Aorta (tissue), 5 donors: ENCODE measurements around the gene KRCC1. TPM values are rescaled to one million over a fixed set of nuclear protein-coding genes. Genes with fewer than 3 reads are reported as not detected.
"Not testable (repeated sequence)": the region's sequence is repeated elsewhere in the genome, so short reads cannot be mapped to it uniquely, and the experiment has no call there.

ENCODE experiments used
- ATAC-seq: fragments of 200-7000 bp; cut with Tn5 transposase; one replicate; pipeline ENCODE4 v1.9.1; 2022; ENCODE audit warnings: moderate library complexity; ENCODE audit not compliant: low FRiP score
- DNase-seq, 2 donors: peaks; one replicate each; pipeline ENCODE4 v3.0.0-alpha.2; 2020
- H3K27ac ChIP-seq, 2 donors: one replicate each; pipeline ENCODE4 v1.5.1; 2013; ENCODE audit warnings: low read length in 2 of 2, mild to moderate bottlenecking in 2 of 2, moderate library complexity in 2 of 2, control low read depth in 1 of 2, inconsistent platforms in 1 of 2, low read depth in 1 of 2
- H3K27me3 ChIP-seq, 2 donors: one replicate each; pipeline ENCODE4 v1.6.1; 2013; ENCODE audit warnings: control low read depth in 1 of 2, low read length in 1 of 2, mild to moderate bottlenecking in 1 of 2, moderate library complexity in 1 of 2; ENCODE audit not compliant: insufficient read depth in 2 of 2, control insufficient read depth in 1 of 2
- H3K36me3 ChIP-seq, 2 donors: one replicate each; pipeline ENCODE4 v1.6.1; 2013; ENCODE audit warnings: control low read depth in 1 of 2, low read length in 1 of 2, mild to moderate bottlenecking in 1 of 2; ENCODE audit not compliant: insufficient read depth in 2 of 2, control insufficient read depth in 1 of 2
- H3K4me1 ChIP-seq, 2 donors: one replicate each; pipeline ENCODE4 v1.6.1; 2013; ENCODE audit warnings: low read length in 2 of 2, control low read depth in 1 of 2, mild to moderate bottlenecking in 1 of 2, moderate library complexity in 1 of 2; ENCODE audit not compliant: insufficient read depth in 2 of 2, control insufficient read depth in 1 of 2
- H3K4me3 ChIP-seq, 2 donors: one replicate each; pipeline ENCODE4 v1.5.1; 2013; ENCODE audit warnings: low read length in 2 of 2, control low read depth in 1 of 2, mild to moderate bottlenecking in 1 of 2
- H3K9me3 ChIP-seq: one replicate; pipeline ENCODE4 v1.6.1; 2013; ENCODE audit warnings: mild to moderate bottlenecking, low read length; ENCODE audit not compliant: control insufficient read depth
- WGBS, 2 donors: extraction: QIAGEN DNeasy Blood & Tissue Kit; methylation state at CpG; one replicate each; pipeline ENCODE4 v1.1.7; 2013; 5-methylcytosine and 5-hydroxymethylcytosine counted together
- intact Hi-C, 2 donors: fragments of 100-400 bp; cut with DNase I; formaldehyde crosslinking; loops; one replicate each; pipeline versions ENCODE4 v1.14.2 to v1.15.0; 2022
- polyA plus RNA-seq, 2 donors: library from polyadenylated mRNA; stranded (reverse); fragments of 200-250 nt; gene quantifications; one replicate each; pipeline ENCODE4 v1.2.3, GENCODE V29; 2013
- total RNA-seq, 2 donors: library from RNA; stranded (reverse); fragmentation: NEBNext Ultra II Directional; extraction: Animal tissue kit (Norgen Biotek cat#: 25700); gene quantifications; one replicate each; pipeline ENCODE4 v1.2.1, GENCODE V29; 2021
- donor health status: healthy with polysubstance abuse.
- donor health status: Bipolar disorder and iron deficiency.
- donor health status: DM: no; HTN: no; CAD: no.
- donor health status: DM: no; HTN: no; CAD: no.
- donor health status: DM: yes; HTN: yes; CAD: no.

The KRCC1 gene
- total and polyA plus RNA-seq, 4 donors, result 16.0 to 35.6 (median 24.6) TPM

DNA sequence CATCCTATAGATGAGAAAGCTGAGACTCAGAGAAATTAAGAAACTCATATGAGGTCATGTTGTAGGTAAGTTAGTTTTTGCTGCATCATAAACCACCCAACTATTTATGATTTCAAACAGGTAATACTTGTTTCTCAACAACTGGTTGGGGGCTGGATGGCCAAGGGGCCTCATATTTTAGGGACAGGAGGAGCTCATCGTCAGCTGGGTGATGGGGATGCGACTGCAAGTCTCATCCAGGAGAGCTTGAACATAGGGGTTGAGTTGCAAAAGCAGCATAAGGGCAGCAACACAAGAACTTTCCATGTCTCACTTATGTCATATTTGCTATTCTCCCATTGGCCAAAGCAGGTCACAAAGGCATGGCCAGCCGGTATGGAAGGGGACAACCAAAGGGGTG, 35.6 kb downstream of the KRCC1 start:
- Histone ChIP-seq H3K4me1 (no peaks in the 10 kb centered on the region), H3K27me3 (no peaks in the 10 kb centered on the region), H3K9me3 (no peaks in the 10 kb centered on the region), H3K36me3 (no peaks in the 10 kb centered on the region), H3K4me3 (no peak overlapping the region), H3K27ac (no peak overlapping the region)
- intact Hi-C loops, result no loop called here
- DNase-seq, result no peak
- WGBS, 2 donors, result 66 to 77% methylated on average over 3 of the region's 3 CpGs
- no peak for ATAC-seq

DNA sequence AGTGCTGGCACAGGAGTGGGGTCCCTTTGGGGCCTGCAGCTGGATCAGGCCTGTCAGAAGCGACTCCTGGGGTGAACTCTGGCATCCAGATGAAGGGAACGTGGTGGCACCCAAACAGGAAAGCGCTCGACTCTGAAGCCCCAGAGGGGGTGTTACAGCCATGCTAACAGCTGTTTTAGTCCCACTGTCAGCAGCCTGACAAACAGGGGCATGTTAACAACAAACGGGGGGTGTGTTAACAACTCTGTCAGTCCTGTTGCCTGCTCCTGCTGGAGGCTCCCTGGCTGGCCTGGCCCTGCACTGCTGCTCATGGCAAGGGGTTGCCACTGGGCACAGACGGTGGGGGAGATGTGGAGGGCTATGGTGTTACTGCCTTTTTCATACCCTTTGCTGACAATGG, 36.7 kb downstream of the KRCC1 start:
- H3K4me3 ChIP-seq, result no peak overlapping the region
- no peaks in the 10 kb centered on the region for H3K36me3 ChIP-seq
- DNase-seq, result no peak
- no peaks in the 10 kb centered on the region for H3K4me1 ChIP-seq
- H3K27me3 ChIP-seq, result no peaks in the 10 kb centered on the region
- ATAC-seq, result no peak
- no peak overlapping the region for H3K27ac ChIP-seq
- 88 to 91% methylated on average over 6 of the region's 6 CpGs for WGBS, 2 donors
- intact Hi-C loops, result no loop called here
- H3K9me3 ChIP-seq, result no peaks in the 10 kb centered on the region

DNA sequence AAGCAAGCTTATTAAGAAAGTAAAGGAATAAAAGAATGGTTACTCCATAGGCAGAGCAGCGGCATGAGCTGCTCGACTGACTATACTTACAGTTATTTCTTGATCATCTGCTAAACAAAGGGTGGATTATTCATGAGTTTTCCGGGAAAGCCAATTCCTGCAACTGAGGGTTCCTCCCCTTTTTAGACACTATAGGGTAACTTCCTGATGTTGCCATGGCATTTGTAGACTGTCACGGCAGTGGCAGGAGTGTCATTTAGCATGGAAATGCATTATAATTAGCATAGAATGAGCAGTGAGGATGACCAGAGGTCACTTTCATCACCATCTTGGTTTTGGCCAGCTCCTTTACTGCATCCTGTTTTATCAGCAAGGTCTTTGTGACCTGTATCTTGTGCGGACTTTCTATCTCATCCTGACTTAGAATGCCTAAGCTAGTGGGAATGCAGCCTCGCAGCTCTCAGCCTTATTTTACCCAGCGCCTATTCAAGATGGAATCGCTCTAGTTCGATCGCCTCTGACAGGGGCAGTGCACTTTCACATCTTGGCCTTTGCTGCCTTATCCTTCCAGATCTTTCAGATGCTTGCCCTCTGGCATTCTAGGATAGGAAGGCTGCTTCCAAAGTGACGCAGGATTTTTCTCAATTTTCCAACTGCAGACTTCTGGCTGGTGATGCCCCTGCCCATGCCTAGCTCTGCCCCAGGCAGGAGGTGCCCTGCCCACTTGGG, 37.3 kb downstream of the KRCC1 start:
- H3K27me3 ChIP-seq, DNase-seq, H3K9me3 ChIP-seq, H3K4me1 ChIP-seq, H3K27ac ChIP-seq, H3K36me3 ChIP-seq, H3K4me3 ChIP-seq, ATAC-seq, intact Hi-C loops: not testable (repeated sequence)
- 95 to 98% methylated on average over 11 of the region's 11 CpGs for WGBS, 2 donors

DNA sequence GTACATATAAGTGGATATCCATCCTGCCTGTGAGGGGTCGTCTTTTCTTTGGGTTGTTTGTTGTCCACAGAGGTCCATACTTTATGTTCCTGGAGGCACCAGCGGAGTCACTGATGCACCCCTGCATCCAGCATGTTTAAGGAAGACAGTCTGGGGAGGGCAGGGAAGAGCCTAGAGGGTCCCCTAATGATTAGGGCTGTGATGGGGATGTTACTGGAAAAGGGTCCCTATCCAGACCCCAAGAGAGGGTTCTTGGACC, 37.9 kb downstream of the KRCC1 start:
- H3K27ac ChIP-seq, intact Hi-C loops, ATAC-seq, H3K4me3 ChIP-seq, DNase-seq, H3K27me3 ChIP-seq, H3K36me3 ChIP-seq, H3K9me3 ChIP-seq, H3K4me1 ChIP-seq: not testable (repeated sequence)
- 86 to 87% methylated on average over 2 of the region's 2 CpGs for WGBS, 2 donors

DNA sequence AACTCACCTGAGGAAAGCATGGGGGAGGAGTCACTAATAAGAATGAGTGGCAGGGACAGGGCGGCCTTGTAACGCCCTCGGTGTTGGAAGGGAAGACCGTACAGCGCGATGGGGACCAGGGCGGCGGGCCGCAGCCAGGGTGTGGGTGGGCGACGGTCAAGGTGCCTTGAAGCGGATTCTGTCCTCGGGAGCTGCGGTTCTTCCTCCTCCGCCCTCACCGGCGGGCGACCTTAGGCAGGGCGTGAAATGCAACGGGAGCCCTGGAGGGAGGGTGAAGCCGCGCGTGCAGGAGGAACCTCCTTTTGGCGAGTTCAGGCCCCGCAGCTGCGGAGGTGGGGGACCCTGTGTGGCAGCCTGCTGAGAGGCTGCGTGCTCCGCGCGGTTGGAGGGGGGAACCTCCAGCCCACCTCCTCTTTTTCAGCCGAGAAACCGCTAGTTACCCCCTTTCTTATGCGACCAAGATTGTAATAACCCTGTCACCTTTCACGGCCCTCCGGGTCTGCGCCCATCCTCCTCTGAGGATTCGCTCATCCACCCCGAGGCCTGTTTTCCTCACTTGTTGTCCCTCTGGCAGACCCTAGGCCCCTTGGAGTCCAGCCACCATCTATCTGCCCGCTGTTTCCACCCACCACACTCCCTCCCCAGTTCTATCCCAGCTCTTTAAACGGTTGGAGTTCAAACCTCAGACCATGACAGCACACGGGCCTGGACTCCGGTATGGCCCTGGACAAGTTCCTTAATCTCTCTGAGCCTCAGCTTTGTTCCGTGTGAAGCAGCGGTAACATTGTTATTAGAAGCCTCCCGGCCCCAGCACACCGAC, 38.4 kb downstream of the KRCC1 start:
- peak overlapping the region; percentile 41 to 51 for H3K4me3 ChIP-seq
- peak; percentile 74 for ATAC-seq
- H3K27ac ChIP-seq, result no peak overlapping the region
- H3K4me1 ChIP-seq, result no peaks in the 10 kb centered on the region
- H3K36me3 ChIP-seq, result no peaks in the 10 kb centered on the region
- peak in 1 of 2 donors; percentile 81 for DNase-seq
- intact Hi-C loops, result no loop called here
- no peaks in the 10 kb centered on the region for H3K9me3 ChIP-seq
- no peaks in the 10 kb centered on the region for H3K27me3 ChIP-seq
- WGBS, 2 donors, result 29% methylated on average over 42 to 46 of the region's 46 CpGs

DNA sequence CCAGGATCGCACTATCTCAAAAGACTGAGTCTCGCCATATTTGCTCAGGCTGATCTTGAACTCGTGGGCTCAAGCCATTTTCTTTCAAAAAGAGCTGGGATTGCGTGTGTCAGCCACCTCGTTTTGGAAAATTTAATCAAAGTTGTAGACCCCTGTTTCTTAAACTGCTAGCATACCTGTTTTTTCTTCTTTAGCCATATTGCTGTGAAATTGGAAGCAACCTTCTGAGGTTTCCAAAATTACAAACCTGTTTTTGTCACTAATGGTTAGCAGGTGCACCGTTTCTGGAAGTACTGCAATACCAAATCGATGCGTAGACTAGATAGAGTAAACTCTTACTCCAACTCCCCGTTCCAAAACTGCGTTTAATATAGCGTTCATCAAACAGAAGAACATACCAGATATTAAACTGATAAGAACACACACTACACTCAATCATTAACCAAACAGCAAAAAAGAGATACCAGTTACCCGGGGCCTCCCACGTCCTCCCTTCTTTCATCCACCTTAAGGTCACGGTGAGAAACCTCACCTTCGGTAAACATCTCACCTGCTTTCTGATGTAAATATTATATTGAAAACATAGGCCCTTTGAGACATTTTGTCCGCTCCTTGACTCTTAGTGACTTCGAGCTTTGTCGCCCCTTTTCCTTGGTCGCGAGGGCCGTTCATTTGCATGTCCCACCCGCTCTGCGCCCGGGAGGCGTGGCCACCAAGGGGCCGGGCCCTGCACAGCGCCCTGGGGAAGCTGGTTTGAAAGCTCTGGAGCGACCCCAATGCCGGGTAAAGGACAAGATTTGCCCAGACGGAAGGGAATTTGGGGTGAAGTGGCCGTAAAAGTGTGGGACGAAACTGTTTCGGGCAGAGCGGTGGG, 39.3 kb downstream of the KRCC1 start, which contains the start of gene RNU2-63P:
RNU2-63P (minus strand) TSS at position 462 of the 874 bp plus-strand sequence.
- peak; percentile 81 to 89 for DNase-seq
- 8 to 9% methylated on average over 34 of the region's 34 CpGs for WGBS, 2 donors
- no peak within 1 kb of the TSS for H3K27ac ChIP-seq

DNA sequence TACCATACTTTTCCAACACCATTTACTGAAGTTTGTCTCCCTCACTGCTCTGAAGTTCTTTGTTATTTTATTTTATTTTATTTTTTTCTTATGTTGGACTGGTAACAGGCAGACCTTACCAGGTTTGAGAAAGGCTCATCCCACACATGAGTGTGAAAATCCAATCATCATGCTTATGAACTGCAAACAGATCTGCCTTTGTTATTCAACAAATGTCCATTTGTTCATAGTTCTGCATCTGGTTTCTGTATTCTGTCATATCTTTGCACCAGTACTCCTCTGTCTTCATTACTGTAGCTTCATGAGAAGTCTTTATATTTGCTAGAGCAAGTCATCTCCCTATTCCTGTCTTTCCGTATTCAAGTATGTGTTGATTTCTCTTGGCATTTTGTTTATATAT, 44.6 kb downstream of the KRCC1 start:
- no peaks in the 10 kb centered on the region for H3K9me3 ChIP-seq
- ATAC-seq, result no peak
- H3K36me3 ChIP-seq, result no peaks in the 10 kb centered on the region
- no peaks in the 10 kb centered on the region for H3K4me1 ChIP-seq
- H3K27ac ChIP-seq, result no peak overlapping the region
- H3K27me3 ChIP-seq, result no peaks in the 10 kb centered on the region
- no peak for DNase-seq
- intact Hi-C loops, result no loop called here
- WGBS, 2 donors, result 79 to 85% methylated on average over 1 of the region's 1 CpG
- no peak overlapping the region for H3K4me3 ChIP-seq

More for the DNA sequence above, 39.3 kb downstream of the KRCC1 start, which contains the start of gene RNU2-63P:
- intact Hi-C loops, result no loop called here
- H3K27me3 ChIP-seq, result no peaks in the 10 kb centered on the region
- peak within 1 kb of the TSS; percentile 41 to 51 for H3K4me3 ChIP-seq
- no peaks in the 10 kb centered on the region for H3K9me3 ChIP-seq
- peak; percentile 91 for ATAC-seq
- no peaks in the 10 kb centered on the region for H3K4me1 ChIP-seq
- no peaks in the 10 kb centered on the region for H3K36me3 ChIP-seq

DNA sequence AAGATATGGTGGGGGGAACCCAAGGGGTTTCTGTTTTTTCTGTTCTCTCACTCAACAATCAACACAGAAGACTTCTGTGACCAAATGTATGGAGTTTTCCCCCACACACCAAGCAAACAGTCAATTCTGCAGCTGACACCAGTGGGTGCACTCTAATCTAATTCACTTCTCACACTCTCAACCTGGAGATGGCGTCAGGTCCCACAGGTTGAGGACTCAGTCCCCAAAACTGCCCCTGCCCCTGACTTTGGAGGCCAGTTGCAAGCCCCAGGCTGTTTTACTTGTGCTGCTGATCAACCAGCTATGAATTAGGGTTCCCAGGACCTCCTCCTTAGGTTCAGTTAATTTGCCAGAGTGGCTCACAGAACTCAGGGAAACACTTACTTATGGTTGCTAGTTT, 45.4 kb downstream of the KRCC1 start:
- no peak overlapping the region for H3K27ac ChIP-seq

More for the DNA sequence above, 45.4 kb downstream of the KRCC1 start:
- no peak for ATAC-seq
- no peaks in the 10 kb centered on the region for H3K4me1 ChIP-seq
- 81 to 100% methylated on average over 1 of the region's 1 CpG for WGBS, 2 donors
- no peaks in the 10 kb centered on the region for H3K36me3 ChIP-seq
- no peaks in the 10 kb centered on the region for H3K27me3 ChIP-seq
- intact Hi-C loops, result no loop called here
- no peak for DNase-seq
- H3K4me3 ChIP-seq, result no peak overlapping the region
- H3K9me3 ChIP-seq, result no peaks in the 10 kb centered on the region
